NCI-H1105 (cell line): ENCODE data around the gene CXCR6.

ENCODE experiments used
- DNase-seq: peaks from one replicate; lab custom pipeline; 2025; lab: John Stamatoyannopoulos, UW

The CXCR6 gene

DNA sequence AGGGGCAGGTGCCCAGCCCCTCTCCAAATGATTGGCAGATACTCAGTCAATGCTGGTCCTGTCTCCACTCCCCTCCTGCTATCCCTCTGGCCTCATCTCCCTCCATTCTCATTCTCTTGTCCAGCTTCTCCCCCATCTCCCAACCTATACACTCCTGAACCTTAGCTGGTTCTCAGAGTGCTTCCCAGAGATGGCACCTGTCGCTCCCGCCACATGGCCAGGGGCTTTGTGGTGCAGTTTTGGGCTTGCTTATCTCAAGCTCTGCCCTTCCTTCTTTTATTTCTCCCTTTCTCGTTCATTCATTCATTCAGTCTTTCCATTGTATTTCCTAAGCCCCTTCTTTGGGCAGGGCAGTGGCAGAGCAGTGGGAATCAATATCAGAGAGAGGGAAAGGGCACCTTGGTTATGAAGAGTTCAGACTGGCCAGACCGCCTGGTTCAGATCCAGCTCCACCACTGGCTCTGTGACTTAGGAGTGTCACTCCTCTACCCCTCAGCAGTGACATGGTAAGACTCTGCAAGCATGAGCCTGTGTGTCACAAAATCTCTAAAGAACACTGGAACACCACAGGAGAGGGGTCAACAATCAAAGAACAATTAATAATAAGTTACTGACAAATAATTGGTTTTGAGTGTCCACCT, 20.2 kb upstream of the CXCR6 start:
- DNase-seq: no peak

- DNase-seq: no peak
Measured at GRCh38 chr3:45923755-45924154, 19.5 kb upstream of the CXCR6 start.

GRCh38 chr3:45927881-45928280, 15.4 kb upstream of the CXCR6 start:
- DNase-seq: no peak

- DNase-seq: no peak
Measured at GRCh38 chr3:45929042-45929679, 14.1 kb upstream of the CXCR6 start.

- no peak for DNase-seq
Measured at GRCh38 chr3:45931496-45931895, 11.8 kb upstream of the CXCR6 start.

DNA sequence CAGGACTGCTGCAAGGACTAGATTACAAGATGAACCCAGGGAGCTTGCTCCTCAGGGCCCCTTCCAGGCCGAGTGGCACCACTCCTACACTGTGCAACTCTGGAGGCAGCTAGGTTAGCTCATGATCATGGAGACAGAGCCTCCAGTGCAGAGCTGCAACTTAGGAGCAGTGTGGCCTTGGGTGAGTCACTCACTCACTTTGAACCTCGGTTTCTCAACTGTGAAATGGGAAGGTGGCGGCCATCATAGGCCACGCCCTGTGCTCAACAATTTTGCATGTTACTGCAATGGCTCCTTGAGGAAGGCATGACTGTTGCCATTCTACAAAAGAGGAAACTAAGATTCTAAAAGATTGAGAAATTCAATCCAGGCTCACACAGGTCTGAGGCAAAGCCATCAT, 11.2 kb upstream of the CXCR6 start:
- no peak for DNase-seq

DNA sequence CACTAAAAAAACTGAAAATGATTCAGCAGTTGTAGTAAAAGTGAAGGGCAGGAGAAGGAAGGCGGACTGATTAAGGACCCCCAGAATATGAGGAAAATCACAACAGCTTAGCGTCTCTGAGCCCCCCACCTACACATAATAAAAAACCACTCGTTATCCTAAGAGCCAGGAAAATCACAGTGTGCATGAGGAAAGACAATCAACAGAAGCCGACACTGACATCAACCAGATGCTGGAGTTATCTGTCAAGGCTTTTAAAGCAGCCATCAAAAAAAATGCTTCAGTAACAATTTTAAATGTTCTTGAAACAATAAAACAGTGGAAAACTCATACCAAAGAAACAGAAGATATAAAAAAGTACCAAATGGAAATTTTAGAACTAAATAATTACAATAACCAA, 9.7 kb upstream of the CXCR6 start:
- DNase-seq: no peak

DNA sequence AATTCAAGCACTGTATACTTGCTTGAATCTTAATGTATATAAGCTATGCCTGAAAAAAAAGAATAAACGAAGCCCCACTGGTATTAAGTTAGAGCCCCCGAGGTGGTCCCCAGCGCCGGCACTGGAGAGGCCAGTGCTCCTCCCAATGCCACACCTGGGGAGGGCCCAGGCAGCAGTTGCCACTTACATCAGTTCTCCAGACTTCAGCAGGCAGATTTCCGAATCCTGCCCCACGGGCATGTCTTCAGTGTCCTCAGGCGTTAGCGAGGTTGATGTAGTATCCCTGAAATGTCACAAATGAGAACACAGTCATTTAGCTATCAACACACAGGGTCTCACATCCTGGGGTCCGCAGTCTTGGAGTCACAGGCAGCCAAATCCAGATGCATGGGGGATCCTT, 7.0 kb upstream of the CXCR6 start:
- DNase-seq: no peak

- DNase-seq: no peak
Measured at GRCh38 chr3:45937206-45938042, 5.8 kb upstream of the CXCR6 start.

DNA sequence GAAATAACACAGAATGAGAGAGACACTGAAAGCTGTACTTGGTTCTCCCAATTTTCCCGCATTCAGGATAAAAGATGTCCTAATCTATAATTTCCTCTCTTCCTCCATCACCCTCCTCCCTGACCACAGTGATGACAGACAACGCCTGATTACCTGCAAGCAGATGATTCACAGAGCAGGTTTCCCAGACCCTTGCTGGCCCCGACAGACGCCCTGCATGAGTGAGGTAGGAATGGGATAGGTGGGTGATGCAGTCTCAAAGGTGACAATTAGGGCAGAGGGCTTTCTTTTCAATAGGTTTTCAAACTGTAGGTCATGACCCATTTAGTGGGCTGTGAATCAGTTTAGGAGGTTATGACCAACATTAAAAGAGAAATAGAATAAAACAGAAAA, 5.2 kb upstream of the CXCR6 start:
- DNase-seq: no peak

DNA sequence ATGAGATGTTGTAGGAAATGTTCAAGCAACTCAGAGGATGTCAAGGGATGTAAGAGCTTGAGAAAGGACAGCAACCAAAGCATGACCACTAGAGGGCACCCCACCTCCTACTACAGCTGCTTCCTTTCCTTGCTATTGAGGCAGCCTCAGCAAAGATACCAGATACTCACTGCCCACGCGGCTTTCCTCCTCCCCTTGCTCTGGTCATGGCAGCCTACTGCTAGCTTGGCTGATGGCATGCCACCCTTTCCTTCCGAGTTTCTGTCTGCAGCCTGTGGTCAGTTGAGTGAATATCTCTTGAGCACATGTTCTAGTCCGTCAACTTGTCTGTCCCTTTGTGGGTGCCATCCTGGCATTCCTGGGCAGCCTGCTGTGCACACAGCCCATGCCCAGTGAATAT, 4.4 kb upstream of the CXCR6 start:
- peak; percentile 46 for DNase-seq

DNA sequence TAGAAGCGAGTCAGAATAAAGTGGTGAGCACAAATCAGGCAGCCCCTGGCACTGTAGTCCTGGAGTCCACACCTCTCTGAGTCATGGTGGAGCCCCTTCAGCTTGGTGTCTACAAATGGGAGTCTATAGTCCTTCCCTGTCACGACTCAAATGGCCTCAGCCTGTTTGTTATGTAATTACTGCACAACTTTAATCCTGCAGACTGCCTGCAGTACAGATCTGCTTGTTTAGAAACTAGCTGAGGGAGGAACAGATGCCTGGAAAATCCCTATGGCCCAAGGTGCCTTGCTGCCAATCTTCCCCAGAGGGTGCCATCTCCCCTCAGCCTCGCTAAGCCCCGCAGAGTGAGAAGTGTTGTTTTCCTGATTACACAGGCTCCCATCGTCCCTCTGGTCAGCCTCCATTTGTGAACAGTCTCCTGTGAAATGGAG, 3.9 kb upstream of the CXCR6 start:
- DNase-seq: no peak

DNA sequence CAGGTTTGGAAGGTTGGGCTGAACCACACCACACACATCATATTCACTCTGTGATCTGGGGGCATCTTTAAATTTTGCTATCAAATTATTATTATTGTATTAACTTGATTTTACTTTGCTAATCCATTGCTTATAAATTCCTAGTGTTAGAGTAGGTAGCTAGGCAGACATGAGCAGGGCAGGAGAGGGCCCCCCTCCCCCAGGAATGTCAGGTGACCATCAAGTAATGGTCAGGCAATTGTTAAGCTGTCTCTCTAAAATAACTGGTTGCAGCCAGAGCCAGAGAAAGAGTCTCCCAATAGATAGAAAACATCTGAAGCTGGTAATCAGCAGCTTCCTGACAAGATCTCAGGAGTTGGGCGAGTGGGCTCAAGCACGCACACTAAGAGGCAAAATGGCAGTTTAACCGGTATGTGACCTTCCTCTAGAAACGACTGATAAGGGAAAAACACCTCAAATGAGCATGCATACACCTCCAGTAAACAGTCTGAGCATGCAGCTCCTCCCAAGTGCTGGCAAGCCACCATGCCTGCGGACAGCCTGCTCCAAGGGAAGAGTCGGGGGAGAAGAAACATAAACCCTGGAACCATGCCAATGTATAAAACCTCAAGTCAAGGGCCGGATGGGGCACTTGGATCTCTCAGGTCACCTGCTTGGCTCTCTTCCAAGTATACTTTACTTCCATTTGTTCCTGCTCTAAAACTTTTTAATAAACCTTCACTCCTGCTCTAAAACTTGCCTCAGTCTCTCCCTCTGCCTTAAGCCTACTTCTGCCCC, 3.1 kb upstream of the CXCR6 start:
- no peak for DNase-seq

- DNase-seq: no peak
Measured at GRCh38 chr3:45940781-45941365, 2.4 kb upstream of the CXCR6 start.

DNA sequence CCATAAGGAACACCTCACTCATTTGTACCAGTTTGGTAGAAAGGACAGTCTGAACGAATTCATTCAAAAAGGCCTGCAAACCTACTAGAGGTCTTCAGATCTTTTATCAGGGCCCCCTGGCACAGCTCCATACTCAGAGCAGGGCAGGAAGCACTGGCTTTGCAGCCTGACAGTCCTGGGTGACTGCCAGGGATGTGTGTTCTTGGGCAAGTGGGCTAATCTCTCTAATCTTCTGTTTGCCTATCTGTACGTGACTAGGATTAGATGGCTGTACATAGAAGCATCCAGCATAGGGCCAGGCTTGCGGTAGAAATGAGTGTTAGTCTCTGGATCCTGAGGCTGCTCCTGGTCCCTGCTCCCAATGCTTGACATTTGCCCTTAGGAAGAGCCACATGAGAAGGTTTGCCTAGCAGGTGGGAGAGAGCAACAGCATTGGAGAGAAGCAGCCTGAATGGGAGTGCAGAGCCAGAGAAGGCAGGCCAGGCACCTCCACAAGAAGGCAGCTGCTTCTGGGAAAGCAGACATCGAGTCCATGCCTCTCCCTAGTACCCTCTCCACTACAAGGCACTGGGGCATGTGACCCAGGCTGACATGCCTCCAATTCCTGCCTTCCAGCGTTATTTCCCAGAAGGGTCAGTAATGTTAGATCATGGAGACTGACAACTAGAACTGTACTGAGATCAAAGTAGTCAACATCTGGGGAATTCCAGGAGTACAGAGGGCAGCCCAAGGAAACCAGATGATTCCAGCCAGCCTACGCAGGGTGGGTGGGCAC, 1.0 kb upstream of the CXCR6 start:
- DNase-seq: no peak

- no peak for DNase-seq
Measured at GRCh38 chr3:45944830-45945620, 1.8 kb downstream of the CXCR6 start.

DNA sequence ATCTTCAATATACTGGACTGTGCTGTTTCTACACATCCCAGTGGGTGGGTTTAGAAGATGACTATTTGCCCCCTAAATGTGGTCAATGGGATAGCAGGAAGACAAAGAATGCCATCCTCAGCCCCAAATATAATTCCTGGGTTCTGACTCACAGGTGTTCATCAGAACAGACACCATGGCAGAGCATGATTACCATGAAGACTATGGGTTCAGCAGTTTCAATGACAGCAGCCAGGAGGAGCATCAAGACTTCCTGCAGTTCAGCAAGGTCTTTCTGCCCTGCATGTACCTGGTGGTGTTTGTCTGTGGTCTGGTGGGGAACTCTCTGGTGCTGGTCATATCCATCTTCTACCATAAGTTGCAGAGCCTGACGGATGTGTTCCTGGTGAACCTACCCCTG, 3.0 kb downstream of the CXCR6 start:
- DNase-seq: no peak

DNA sequence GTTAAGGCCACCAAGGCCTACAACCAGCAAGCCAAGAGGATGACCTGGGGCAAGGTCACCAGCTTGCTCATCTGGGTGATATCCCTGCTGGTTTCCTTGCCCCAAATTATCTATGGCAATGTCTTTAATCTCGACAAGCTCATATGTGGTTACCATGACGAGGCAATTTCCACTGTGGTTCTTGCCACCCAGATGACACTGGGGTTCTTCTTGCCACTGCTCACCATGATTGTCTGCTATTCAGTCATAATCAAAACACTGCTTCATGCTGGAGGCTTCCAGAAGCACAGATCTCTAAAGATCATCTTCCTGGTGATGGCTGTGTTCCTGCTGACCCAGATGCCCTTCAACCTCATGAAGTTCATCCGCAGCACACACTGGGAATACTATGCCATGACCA, 3.6 kb downstream of the CXCR6 start:
- no peak for DNase-seq

DNA sequence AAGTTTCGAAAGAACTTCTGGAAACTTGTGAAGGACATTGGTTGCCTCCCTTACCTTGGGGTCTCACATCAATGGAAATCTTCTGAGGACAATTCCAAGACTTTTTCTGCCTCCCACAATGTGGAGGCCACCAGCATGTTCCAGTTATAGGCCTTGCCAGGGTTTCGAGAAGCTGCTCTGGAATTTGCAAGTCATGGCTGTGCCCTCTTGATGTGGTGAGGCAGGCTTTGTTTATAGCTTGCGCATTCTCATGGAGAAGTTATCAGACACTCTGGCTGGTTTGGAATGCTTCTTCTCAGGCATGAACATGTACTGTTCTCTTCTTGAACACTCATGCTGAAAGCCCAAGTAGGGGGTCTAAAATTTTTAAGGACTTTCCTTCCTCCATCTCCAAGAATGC, 4.1 kb downstream of the CXCR6 start:
- no peak for DNase-seq

DNA sequence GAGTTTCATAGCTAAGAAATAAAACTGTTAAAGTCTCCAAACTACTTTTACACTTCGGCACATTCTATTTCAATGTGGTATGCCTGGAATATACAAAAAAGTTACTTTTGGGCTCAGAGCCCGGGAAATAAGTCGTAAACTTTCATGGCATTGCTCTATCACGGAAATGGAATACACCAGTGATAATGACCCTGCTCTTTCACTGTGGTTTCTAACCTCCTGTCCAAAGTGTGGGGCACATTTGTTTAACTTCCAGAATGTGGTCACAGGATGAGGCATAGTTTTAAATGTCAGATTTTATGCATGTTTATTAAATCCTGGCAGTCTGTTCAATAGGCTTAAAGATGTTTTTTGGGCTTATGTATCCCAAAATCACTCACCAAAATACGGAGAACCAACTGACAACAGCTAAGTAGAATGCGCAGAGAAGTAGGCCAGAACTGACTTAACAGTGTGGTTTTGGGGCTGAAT, 5.1 kb downstream of the CXCR6 start:
- DNase-seq: no peak
